ENCODE results near the gene CPNE1.

Gene CPNE1

DNA sequence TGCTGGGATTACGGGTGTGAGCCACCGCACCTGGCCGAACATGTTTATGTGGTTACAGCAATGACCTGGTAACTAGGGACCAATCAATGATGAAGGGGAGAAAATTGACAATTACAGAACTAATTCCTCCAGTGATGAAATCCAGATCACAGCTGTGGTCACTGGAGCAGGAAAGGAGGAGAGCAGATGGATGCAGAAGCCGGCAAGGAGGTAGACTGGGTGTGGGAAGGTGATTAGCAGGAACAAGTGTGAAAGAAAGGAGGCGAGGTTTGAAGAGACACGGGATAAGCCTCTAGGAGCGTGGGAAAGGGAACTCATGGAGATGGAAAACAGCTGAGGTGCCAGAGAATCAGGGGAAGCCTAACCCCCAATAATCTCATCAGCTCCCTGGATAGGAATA, 66.2 kb downstream of the CPNE1 start:
- no peak for DNase-seq

DNA sequence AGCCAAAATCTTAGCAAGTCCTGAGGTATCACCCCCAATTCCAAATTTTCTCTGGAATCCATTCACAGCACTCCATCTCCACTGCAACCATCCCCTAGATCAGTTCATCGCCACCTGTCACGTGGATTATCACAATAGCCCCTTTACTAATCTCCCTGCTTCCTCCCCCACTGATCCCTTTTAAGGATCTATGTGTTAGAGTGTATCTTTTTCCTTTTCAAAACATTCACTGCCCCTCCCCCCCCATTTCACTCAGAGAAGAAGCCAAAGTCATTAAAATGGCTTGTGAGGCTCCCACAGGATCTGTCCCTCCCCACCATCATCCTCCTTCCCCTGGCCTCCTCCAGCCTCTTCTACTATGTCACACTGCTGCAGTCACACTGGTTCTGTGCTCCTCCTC, 67.5 kb downstream of the CPNE1 start:
- no peak for DNase-seq

DNA sequence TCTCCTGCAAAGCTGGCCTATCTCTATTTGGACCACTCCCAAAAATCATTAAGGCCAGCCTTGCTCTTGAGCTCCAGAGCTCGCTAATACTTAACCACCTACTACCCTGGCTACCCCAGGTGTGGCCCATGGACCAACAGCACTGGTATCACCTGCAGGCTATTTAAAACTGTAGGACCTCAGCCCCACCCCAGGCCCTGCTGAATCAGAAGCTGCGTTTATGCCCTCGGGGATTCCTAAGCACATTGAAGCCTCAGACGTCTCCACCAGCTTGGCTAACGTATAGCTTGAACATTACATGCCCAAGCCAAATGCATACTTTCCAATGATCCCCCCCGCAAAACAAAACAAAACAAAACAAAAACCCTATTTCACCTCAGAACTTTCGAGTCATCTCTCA, 68.8 kb downstream of the CPNE1 start:
- DNase-seq = no peak

DNA sequence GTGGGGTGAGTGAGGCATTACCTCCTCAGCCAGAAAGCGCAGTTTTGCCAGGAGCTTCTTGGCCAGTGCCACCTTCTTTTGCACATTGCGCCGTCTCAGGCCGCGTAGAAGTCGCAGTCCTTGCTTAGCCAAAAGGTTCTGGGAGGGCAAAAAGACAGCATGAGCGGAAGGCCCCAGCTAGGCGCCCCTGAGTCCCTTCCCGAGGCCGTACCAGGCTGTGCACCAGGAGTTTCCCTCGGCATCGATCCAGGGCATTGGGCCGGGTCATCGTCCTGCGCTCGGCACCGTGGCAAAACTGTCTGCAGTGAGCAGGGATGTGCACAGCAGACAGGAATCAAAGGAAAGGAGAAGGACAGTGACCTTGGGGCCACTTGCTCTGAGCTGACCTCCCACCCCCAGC, 69.2 kb downstream of the CPNE1 start:
- DNase-seq = no peak

DNA sequence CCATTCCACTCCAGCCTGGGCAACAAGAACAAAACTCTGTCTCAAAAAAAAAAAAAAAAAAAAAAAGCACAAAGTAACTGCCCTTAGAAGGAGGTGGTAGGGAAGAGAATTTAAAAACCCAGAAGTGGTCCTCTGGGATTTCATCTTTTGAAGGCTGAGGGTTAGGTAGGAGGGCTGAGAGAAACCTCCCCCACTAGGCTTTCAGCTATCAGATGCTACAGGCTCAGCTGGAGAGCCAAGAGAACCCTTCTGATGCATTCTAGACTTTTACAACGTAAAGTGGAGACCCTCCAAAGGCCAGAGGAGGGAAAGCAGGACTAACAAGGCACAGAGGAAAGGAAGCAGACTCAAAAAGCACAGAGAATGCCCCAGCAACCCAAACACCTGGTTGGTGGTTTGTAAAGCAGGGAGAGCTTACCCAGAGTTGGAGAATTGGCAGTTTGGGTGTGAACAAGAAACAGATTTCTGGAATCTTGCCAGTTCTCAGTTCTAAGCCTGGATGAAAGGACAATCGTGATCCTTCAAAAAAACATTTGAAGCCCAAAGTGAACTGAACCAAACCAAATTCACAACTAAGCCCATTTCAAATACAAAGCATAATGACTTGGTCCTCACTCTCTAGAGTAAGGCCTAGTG, 72.2 kb downstream of the CPNE1 start:
- no peak for DNase-seq

DNA sequence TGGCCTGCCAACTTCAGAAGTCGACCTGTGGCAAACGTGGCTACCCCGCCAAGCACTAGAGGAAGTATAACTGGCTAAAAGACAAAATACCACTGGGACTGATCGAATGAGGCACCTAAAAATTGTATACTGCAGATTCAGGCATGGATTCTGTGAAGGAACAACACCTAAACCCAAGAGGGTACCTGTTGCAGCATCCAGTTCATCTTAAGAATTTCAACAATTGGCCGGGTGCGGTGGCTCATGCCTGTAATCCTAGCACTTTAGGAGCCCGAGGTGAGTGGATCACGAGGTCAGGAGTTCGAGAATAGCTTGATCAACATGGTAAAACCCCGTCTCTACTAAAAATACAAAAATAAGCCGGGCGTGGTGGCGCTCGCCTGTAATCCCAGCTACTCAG, 76.3 kb downstream of the CPNE1 start:
- DNase-seq = no peak

DNA sequence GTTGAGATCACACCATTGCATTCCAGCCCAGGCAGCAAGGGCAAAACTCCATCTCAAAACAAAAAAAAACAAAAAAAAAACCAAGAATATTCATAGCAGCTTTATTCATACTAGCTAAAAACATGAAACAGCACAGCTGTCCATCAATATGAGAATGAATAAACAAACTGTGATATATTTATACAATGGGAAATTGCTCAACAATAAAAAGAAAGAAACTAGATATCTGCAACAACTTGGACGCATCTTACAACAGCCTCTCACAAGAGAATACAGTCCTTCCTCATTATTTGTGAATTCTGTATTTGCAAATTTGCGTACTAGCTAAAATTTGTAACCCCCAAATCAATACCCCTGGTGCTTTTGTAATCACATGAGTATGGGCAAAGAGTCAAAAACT, 77.3 kb downstream of the CPNE1 start:
- no peak for DNase-seq

DNA sequence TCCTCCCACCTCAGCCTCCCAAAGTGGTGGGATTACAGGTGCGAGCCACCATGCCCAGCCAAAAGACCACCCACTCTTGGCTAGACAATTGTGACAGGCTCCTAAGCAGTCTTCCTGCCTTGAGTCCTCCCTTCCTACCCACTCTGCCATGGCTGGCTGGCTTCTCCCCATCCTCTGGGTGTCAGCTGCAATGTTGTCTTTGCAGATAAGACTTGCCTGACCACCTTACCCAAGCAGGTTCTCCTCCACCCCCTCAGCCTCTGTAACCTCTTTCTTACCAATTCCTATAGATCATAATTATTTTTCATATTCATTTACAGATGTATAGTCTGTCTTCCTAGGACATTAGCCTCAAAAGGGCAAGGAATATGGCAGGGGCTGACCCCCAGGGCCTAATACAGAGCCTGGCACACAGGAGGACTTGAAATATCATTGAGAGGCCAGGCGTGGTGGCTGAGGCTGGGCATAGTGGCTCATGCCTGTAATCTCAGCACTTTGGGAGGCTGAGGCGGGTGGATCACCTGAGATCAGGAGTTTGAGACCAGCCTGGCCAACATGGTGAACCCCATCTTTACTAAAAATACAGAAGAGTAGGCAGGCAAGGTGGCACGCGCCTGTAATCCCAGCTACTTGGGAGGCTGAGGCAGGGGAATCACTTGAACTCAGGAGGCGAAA, 77.8 kb downstream of the CPNE1 start:
- DNase-seq = no peak

DNA sequence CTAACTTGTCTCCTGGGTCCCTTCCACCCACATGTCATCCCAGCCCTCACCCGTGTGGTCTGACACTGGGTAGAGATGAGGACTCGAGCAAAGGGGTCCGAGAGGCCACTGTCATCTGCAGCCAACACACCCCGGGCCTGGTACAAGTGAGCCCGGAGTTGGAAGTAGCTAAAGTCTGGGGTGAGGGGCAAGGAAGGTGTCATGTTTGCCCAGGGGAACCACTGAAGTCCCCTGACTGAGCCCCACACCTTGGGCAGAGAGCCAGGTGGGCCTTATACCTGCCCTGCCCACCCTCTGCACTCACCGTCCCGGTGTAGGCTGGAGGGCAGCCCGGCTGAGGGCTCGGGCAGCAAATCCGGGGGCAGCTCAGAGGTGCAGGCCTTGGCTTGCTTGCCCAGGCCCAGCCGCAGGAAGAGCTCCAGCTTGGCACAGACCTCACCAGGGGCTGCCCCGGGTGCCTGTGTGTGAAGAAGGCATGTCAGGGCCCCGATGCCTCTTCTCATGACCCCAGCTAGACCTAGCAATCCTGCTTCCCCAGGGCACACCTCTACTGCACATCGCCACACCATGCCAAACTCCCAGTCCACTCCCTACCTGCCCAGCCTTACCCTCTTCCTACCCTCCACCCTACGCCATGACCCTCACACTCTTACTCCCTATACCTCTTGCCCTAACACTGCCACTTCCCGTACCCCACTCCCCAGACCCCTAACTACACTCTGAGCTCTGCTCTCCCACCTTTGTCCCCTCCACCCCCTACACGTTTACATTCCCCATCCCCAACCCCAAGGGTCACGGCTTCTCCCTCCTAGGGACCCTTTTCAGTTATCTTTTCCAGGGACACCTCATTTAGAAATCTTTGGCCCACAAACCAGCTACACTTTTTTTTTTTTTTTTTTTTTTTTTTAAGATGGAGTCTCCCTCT, 80.8 kb downstream of the CPNE1 start:
- DNase-seq = no peak

DNA sequence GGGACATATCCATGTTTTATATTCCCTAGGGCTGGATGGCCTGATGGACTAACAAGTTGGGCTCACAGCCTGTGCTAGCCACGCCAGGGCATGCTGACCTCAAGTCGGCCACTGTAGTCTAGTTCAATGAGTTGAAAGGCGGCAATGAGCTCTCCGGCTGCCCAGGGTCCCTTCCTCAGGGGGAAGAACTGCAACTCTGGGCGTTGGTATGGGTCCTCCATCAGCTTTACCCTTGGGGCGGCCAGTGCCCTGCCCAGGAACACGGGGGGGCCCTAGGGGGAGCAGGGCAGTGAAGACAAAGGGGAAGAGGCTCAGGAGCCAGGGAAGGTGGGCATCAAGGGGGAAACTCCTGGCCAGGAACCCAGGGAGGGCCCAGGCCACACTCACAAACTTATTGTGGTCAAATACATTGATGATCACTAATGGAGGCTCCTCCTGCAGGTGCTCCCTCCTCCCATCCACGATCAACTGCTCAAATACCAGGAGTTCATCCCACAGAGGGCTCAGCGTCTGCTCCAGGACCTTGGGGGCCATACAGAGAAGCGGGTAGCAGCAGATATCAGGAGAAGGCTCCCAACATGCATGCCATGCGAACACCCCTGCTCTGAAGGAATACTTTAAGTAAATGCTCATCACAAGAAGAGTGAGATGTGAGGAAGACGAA, 81.8 kb downstream of the CPNE1 start:
- DNase-seq = no peak

DNA sequence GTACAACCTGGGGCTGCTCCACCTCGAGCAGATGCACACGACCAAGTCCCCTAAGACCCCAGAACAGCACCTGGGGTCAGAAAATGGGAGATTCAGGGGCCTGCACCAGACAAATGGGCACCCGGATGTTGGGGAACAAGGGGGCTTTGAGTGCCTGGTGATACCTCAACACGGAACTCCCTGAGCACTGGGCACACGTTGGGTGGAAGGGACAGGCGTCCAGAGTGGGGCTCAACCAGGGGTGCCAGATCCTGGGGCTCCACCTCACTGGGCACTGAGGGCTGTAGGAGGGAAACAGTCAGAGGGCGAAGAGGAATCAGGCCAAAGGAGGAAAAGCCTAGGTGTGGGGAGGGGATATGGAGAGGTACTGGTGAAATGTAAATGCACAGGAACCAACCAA, 82.6 kb downstream of the CPNE1 start:
- DNase-seq = no peak

DNA sequence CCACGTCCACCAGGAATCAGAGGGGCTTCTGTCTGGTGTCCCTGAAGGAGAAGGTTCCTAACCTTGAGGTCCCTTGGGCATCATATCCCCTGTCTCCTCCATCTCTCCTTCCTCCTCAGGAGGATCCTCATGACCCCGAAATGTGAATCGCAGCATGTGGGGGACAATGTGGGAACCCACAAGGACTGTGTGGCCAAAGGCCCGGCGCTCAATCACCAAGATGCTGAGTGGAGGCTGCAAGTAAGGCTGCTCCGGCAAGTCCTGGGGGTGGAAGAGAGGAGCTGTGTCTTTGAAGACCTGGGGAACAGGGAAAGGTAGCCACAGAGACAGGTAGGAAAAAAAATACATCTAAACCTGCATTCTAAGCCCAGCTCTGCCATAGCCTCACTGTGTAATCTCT, 85.5 kb downstream of the CPNE1 start:
- no peak for DNase-seq

DNA sequence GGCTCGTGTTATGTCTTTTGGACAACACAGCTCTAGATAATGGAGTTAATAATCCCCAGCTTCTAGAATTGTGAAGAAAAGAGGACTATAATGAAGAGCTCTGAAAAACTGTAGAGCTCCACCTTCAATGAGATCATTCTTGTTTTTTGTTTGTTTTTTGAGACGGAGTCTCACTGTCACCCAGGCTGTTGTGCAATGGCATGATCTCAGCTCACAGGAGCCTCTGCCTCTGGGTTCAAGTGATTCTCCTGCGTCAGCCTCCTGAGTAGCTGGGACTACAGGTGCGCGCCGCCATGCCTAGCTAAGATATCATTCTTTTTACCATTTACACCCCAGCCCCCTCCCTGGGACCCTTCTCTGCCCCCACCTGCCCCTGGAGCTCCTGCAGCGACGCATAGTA, 86.2 kb downstream of the CPNE1 start:
- DNase-seq = no peak

DNA sequence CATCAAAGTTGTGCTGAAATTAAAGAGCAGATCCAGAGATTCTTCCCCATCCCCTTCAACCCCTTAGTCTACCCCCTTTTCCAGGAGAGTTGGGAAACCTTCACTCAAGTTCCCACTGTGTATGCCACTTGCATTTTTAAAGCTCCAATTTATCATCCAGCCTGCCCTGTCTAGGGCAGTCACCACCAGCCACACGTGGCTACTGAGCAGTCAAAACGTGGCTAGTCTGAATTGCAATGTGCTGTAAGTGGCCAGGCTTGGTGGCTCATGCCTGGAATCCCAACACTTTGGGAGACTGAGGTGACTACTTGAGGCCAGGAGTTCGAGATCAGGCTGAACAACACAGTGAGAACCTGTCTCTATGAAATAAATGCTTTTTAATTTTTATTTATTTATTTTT, 87.9 kb downstream of the CPNE1 start:
- no peak for DNase-seq
